HG03378 (cell line): ENCODE results near the gene FAM216A.

Experiments used
- ATAC-seq: cut with Tn5 transposase; IDR thresholded peaks from one replicate; pipeline ENCODE4 v1.9.1; 2021; ENCODE audit warnings: mild to moderate bottlenecking, moderate library complexity; ENCODE audit not compliant: unreplicated experiment

Gene FAM216A

DNA sequence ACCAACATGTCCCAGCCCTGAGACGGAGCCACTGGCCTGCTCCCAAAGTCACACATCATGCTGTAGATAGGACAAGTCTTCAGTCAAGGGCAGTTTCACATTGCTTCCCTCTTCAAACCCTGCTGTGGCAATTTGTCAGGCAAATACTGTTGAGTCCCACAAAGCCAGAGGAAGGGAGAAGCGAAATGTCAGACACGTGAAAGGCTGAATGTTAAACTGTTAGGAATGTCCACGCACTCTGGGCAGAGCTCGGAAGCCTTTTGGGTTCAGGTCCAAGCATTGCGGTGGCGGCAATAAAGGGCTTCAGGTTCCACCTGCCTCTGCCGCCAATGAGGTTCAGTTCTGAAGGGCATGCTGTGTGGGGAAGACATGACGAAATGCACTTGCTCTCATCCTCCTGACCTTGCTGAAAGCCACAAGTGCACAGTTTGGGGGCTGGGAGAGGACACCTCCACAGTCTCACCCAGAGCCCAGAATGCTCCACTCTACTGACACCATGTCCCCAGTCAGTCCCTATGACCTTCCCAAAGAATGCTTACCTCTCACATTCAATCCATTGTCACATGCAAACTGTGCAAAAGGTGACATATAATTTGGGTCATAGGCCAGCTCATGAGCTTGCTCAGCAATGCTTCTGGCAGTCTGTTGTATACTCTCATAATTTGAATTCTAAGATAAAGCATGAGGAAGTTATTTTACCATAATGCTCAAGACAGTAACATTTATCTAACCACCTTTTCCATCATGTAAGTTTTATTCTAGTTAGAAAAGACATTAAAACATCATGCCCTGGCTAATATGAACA lies 69.2 kb downstream of the FAM216A start:
- ATAC-seq = no peak

DNA sequence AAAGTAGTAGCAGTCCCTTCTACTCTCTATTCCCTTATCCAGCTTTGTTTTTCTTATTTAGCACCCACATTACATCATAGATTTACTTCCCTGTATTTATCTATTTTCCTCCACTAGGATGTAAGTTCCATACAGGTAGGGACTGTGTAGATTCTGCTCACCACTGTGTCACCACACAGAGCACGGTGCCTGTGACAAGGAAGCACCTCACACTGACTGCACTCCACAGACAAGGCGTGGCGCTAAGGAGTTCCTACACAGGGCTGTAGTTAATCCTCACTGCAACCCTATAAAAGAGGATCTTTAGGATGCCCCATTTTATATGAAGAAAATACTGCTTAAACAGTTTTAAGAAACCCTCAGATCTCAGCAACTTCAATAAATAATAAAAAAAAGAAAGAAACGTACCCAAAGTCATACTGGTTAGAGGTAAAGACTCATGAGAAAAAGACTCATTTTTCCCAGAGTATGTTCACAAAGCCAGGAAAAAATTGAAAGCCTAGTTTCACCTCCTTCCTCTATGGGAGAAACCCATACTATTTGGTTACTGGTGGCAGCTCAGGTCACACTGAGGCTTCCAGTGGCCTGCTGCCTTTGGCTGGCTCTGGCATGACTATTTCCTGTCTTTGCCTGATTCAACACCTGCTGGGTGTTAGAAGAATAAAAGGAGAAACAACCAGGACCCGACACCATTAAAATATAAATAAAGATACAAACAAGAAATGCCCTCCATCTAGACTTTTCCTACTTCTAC lies 70.4 kb downstream of the FAM216A start:
- no peak for ATAC-seq
